ENCODE measurements around the gene STXBP1. TPM values are rescaled to one million over a fixed set of nuclear protein-coding genes. Genes with fewer than 3 reads are reported as not detected.

Gene STXBP1
- total and polyA plus RNA-seq, 2 of the 13 experiments (the other 11 are each of a cell fraction or from before 2014, with no cell fraction given): 2.9 TPM

GRCh38 chr9:127568618-127568970 lies 43.5 kb upstream of the STXBP1 start (continued):
- TF ChIP-seq ZNF142 (CRISPR knock-in tag; IDR thresholded peaks at IDR 0.05) (0 out of 2 replicates have a peak, but pooled peaks have one; percentile 11), ZNF317 (CRISPR knock-in tag; IDR thresholded peaks at IDR 0.05) (no peak), ZSCAN29 (CRISPR knock-in tag; conservative IDR thresholded peaks at IDR 0.05) (no peak), HES4 (CRISPR knock-in tag; IDR thresholded peaks at IDR 0.05; ENCODE audit: borderline replicate concordance) (peak; percentile 86; the same call in 1 of the 2 replicates), RBFOX2 (IDR thresholded peaks at IDR 0.05; ENCODE audit: low read depth, low read length) (peak; percentile 45), ZSCAN30 (CRISPR knock-in tag; IDR thresholded peaks at IDR 0.05) (no peak), ZNF609 (CRISPR knock-in tag; IDR thresholded peaks at IDR 0.05; ENCODE audit: borderline replicate concordance) (no peak), MEIS2 (CRISPR knock-in tag; IDR thresholded peaks at IDR 0.05) (no peak), IRF1 (CRISPR knock-in tag; IDR thresholded peaks at IDR 0.05; ENCODE audit: low read depth) (no peak), ZSCAN21 (CRISPR knock-in tag; IDR thresholded peaks at IDR 0.05; ENCODE audit: borderline replicate concordance) (peak; percentile 35; the same call in 1 of the 2 replicates), SALL1 (CRISPR knock-in tag; IDR thresholded peaks at IDR 0.05) (no peak), POLR2AphosphoS2 (IDR thresholded peaks at IDR 0.05; ENCODE audit: low read depth, low read length) (no peak), IRF2 (CRISPR knock-in tag; IDR thresholded peaks at IDR 0.05) (no peak), ISL2 (CRISPR knock-in tag; IDR thresholded peaks at IDR 0.05) (no peak), NCOA1 (CRISPR knock-in tag; IDR thresholded peaks at IDR 0.05) (no peak), ZNF670 (CRISPR knock-in tag; IDR thresholded peaks at IDR 0.05; ENCODE audit: borderline replicate concordance) (no peak), TCF7 (IDR thresholded peaks at IDR 0.05; ENCODE audit: low read depth) (no peak), ZNF329 (CRISPR knock-in tag; IDR thresholded peaks at IDR 0.05; ENCODE audit: low read depth) (no peak)

All from HepG2 (cell line).